ENCODE results near the gene MTCH1.

Gene MTCH1

GRCh38 chr6:36989264-36989663 lies 3.3 kb upstream of the MTCH1 start:
- no peak for FAIRE-seq

GRCh38 chr6:36986704-36987047 lies 680 bp upstream of the MTCH1 start:
- FAIRE-seq = no peak

GRCh38 chr6:36985417-36985807 lies 584 bp downstream of the MTCH1 start:
- FAIRE-seq = no peak

DNA sequence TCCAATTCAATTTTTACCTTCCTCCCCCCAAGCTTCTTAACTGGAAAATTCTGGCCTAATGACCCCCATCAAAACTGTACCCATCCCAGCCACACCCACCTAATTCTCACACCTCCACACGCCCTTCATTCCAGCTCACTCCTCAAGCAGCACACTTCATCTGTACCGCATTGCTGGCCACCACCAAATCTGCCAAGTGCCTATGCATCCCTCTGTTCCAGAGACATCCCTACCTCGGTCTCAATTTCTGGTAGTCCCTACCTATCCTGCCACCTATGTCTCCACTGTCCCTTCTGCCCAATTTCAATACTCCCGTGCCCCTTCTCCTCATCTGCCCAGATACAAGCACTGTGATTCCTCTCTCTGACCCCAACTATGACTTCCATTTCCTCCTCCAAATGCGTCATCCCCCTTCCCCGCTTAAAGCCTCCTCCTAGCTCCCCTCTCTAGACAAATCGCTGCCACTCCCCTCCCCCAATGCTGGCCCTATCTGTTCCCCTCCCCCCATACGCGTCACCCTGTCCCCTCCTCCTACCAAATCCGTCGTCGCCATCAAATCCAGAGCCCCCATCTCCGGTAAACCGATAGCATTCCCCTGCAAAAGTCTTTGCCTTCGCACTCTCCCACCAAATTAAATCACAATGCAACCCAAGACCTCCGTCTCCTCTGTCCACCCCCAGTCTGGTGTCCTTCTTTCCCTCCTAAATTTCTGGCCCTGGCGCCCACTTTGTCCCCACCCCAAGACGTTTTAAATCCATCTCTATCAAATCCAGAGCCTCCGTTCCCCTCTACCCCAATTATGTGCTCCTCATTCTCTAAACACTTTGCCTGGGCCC lies 1.2 kb downstream of the MTCH1 start:
- FAIRE-seq = no peak

DNA sequence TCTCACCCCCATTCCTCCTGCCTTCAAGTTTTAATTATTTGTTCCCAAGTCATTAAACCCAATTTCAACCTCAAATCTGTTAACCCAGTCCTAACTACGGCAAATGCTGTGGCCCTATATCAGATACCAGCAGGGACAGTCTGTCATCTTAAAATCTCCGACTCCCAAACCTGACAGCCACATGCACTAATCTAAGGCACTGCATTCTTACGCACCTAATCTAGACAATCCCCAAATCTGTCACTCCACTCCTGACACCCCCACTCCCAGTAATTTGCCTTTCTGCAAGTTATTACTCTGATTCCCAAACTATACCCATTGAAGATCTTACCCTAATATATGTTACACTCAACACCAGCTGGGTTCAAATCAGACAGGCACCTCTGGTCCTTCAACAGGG lies 2.5 kb downstream of the MTCH1 start:
- no peak for FAIRE-seq

GRCh38 chr6:36980876-36981619 lies 4.9 kb downstream of the MTCH1 start:
- no peak for FAIRE-seq

DNA sequence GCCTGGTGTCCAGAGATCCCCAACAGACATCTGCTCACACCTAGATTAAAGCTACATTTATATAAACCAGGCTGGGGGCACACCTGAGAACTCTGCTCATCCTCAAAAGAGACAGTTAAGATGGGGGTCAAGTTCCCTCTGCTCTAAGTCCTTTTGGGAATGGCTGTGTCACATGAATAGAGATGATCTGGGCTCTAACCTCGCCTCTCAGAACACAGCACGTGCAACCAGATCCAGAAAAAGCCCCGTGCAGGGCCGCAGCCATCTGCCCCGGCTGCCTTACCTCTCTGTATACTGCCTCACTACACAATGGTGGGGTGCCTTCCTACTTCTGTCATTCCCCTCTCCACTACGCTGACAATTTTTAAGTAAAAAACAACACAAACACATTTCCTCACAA lies 5.9 kb downstream of the MTCH1 start:
- no peak for FAIRE-seq

- FAIRE-seq = peak; percentile 58
These were observed 6.7 kb downstream of the MTCH1 start for GRCh38 chr6:36979347-36979742.

DNA sequence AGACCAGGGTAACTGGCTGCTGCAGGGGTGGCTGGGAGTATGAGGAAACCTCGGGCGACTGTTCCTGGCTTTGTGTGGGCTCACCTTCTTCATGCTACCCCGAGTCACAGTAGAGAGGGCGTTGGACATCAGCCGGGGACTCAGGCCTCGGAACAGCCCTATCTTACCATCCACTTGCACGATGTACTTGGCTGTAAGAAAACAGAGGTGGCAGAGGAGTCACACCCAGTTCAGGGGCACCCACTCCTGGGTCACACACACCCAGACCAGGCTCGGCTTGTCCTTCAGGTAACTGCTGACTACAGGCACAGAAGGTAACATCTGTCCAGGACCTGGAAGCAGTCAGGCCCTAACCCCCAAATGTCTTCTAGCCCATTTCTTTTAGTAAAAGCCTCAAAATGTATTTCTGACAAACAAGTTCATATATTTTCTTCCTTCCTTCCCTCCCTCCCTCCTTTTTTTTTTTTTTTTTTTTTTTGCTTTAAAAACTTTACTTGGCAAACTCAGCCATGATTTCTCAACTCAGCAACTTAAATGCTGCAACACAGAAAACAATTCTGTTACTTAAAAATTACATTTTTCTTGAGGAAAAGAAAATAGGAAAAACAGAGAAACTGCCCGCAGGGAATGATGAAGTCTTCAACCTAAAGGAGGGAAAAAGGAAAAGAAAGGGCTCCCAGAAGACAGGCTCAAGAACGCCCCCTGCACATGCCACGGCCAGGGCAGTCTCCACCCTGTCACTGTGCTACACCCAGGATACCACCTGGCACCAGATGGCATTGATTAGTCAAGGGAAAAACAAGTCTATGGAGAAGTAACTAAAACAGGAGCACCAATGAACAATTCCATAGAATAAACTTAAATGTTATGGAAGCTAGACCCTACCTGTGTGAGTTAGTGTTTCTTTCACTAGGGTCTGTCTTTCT lies 7.3 kb downstream of the MTCH1 start:
- no peak for FAIRE-seq

DNA sequence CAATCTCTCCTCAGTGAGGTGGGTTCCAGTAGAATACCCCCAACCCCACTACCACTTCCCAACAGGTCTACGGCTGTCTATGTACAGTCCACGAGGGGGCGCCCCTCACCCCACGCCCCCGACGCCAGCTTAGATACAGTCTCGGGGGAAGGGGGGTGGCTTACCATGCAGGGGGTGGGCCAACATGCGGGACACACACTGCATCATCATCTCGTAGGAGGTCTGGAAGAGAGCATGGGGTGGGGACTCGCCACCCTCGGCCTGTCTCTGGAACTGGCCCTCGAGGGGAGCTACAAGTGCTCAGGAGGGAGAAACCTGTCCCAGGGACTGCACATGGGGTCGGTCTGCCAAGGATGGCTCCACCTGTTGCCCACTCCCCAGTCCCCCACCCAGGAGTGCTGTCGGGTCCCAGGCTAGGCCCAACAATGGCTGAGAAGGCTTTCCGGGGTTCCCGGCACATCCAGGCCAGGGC lies 8.5 kb downstream of the MTCH1 start:
- FAIRE-seq = no peak

- FAIRE-seq = no peak
These were observed 9.1 kb downstream of the MTCH1 start for GRCh38 chr6:36976931-36977330.

DNA sequence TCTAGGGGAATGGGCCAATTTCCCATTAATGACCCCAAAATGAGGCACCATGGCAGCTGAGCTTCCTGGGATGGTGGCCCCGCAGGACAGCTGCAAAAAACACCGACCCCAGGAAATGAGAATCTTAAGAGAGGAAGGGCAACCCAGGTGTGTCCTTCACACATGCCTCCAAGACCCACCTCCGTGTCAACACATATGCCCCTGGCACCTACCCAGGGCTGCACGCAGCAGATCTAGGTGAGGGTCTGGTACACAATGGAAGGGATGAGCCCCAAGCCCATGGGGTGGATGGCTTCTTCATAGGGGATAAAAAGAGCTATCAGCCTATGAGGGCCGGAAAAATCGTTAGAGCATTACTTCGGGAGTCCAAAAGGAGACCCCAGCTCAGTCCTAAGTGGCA lies 9.5 kb downstream of the MTCH1 start:
- FAIRE-seq = no peak

- FAIRE-seq = no peak
These were observed 10.1 kb downstream of the MTCH1 start for GRCh38 chr6:36976007-36976264.

- no peak for FAIRE-seq
These were observed 10.6 kb downstream of the MTCH1 start for GRCh38 chr6:36975231-36976006.

DNA sequence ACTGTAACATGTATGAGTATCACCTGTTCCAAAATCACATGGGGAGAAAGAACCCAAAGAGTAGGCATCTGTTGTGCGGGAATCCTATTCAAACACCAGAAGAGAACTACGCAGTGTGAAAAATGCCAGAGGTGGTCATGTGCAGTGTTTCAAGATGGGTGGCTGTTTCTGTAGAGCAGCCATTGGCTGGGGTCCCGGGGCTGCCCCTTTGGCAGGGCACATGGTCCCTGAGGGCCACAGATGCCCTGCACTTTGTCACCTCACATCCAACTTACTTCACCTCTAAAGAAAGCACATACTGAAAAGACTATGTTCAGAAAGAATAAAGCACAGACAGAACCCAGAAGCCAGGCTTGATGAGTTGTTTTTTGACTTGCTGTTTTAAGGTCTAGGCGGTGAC lies 12.3 kb downstream of the MTCH1 start:
- no peak for FAIRE-seq

- no peak for FAIRE-seq
These were observed 12.8 kb downstream of the MTCH1 start for GRCh38 chr6:36973190-36973589.

DNA sequence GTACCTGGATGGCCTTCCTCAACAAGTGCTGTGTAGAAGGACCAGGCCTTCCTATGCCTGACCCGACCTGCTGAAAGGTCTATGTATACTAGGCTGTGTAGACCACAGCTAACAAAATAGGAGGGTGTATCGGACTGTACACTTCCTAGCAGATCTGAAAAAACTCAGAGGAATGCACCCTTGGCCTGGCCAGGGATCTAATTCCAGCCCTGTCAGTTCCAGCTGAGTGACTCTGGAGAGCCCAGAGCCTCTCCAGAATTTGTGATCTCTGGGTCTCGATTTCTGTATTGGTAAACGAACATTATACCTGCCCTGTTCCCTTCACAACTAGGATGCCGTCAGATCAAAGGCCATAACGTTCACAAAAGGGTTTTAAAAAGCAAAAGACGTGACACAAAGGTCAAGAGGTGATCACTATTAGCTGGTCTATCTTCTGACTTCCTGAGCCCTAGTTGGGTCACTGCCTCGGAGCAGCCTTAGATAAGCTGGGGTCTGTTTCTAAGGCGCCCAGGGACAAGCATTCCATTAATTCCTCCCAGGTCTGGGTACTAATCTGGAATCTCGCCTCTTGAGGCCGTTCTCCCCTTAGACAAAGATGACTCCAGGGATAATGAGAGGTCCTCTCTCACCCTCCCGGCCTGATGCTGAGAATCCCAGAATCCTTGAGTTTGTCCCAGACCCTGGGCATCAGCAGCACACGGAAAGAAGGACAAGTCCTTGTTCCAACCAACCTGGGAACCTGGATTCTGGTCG lies 13.9 kb downstream of the MTCH1 start:
- no peak for FAIRE-seq

DNA sequence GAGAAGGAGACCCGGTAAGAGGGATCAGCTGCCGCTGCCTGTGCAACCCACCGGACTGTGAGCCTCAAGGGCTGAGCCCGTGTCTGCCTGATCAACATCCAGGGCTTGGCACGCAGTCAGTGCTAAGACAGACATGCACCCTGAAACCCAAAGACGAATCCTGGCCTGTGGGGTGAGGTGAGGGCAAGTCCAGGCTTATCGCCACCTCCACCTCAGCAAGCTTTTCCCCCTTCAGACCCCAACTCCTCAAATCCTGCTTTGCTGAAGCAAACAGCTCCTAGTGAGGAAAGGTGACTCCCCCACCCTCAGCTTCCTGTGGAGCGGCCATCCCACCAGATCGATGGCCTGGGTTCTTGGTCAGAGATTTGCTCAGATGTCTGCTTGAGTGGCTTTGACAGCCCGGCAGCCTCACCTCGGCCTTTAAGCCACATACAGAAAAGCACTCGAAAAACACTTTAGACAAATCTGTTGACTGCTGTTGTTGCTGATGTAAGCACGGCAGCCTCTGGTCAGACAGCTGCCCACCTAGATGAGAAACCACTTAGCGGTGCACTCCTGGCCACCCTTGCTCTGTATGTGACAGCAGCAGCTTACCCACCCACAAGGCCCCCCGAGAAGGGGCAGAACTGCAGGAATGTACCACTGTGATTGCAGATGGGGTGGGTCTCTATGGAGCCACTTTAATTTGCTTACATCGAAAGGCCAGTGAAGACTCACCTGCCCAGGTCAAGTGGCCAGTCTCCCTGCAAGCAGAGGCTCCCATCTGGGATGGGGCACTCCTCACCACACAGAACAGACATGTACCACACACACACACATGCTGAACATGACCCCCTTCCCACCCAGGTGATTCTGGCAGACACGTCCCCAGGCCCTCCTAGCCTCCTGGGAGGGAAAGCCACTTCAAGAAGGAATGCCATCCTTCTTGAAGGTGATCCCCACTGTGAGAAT lies 14.8 kb downstream of the MTCH1 start:
- FAIRE-seq = no peak

DNA sequence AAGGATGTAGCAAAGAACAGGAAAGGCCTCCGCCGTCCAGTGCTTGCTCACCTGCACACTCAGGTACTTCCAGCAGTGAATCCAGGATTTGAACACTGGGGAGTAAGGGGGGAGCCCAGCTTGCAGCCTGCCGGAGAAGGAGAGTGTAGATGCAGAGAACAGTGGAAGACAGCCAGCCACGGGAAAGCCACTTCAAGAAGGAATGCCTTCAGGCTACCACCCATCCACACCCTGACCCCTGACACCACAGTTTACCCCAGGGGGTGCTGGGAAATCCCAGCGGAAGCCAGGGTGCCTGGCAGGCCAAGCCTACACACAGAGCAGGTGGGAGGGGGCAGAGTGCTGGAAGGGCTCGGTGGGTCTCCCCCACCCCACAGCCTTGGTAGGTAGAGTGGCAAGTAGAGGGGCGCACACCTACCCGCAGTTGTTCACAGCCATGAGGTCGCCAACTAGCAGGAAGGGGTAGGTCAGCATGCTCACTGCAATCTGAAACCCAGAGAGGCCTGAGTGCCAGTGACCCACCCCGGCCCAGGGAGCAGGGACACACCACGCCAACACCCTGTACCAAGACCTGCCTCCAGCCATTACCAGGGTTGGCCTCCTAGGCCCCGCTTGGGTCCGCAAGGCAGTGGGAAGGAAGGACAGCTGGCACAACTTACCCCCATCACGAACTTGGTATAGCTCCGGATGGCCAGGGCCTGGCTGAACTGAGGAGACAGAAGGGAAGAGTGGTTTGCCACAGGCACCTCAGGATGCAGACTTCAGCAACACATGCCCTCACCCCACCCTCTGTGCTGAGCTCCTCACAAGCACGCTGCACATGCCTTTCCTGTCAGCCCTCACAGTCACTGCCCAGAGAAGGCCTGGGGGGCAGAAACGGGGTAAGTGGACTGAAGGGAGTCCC lies 15.8 kb downstream of the MTCH1 start:
- no peak for FAIRE-seq

DNA sequence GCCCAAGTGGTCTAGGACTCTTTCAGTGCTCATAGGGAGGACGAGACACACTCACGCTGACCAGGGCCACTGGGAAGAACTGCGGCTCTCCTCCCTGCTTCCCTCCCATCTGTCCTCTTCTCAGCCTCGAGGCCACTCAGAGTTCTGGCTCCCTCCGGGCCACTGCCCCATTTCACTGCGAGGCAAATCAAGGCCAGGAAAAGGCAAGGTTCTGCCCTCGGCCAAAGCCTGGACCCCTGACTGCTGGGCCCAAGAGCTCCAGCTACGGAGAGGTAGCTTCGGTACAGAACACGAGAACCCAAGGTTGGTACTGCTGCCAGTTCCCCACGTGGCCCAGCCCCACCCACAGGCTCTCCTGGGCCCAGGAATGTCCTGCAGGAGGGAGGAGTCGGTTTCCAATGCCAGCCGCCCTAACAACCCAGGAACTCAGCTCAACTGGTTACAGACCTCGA lies 16.7 kb downstream of the MTCH1 start:
- no peak for FAIRE-seq
